HuH-7.5 (cell line): ENCODE results near the gene PTPRT.

Experiments used
- DNase-seq: peaks from one replicate; pipeline ENCODE4 v3.0.0; 2011; ENCODE audit warnings: low spot score

PTPRT gene

GRCh38 chr20:42549496-42549895 is 640.2 kb downstream of the PTPRT start:
- no peak for DNase-seq

- DNase-seq: no peak
These were observed 644.8 kb downstream of the PTPRT start for GRCh38 chr20:42544926-42545325.

- DNase-seq: no peak
These were observed 656.9 kb downstream of the PTPRT start for GRCh38 chr20:42532831-42533230.

- DNase-seq: no peak
These were observed 658.2 kb downstream of the PTPRT start for GRCh38 chr20:42531508-42531961.

GRCh38 chr20:42530855-42531448 is 658.8 kb downstream of the PTPRT start:
- peak; percentile 26 for DNase-seq

- DNase-seq: no peak
These were observed 659.5 kb downstream of the PTPRT start for GRCh38 chr20:42530191-42530590.

GRCh38 chr20:42524058-42524457 is 665.6 kb downstream of the PTPRT start:
- DNase-seq: no peak

GRCh38 chr20:42516692-42517091 is 673.0 kb downstream of the PTPRT start:
- no peak for DNase-seq

- no peak for DNase-seq
These were observed 679.0 kb downstream of the PTPRT start for GRCh38 chr20:42510686-42511085.

- DNase-seq: no peak
These were observed 681.8 kb downstream of the PTPRT start for GRCh38 chr20:42507874-42508273.

GRCh38 chr20:42506397-42506796 is 683.3 kb downstream of the PTPRT start:
- DNase-seq: no peak

- DNase-seq: no peak
These were observed 687.1 kb downstream of the PTPRT start for GRCh38 chr20:42502591-42502990.

GRCh38 chr20:42496595-42496994 is 693.1 kb downstream of the PTPRT start:
- no peak for DNase-seq

- no peak for DNase-seq
These were observed 695.4 kb downstream of the PTPRT start for GRCh38 chr20:42494290-42494689.

GRCh38 chr20:42493001-42493400 is 696.7 kb downstream of the PTPRT start:
- no peak for DNase-seq

- DNase-seq: no peak
These were observed 697.4 kb downstream of the PTPRT start for GRCh38 chr20:42492290-42492689.

GRCh38 chr20:42485556-42485955 is 704.1 kb downstream of the PTPRT start:
- no peak for DNase-seq

- DNase-seq: no peak
These were observed 704.8 kb downstream of the PTPRT start for GRCh38 chr20:42484790-42485375.

GRCh38 chr20:42484335-42484734 is 705.4 kb downstream of the PTPRT start:
- DNase-seq: no peak

- peak; percentile 5 for DNase-seq
These were observed 705.9 kb downstream of the PTPRT start for GRCh38 chr20:42483730-42484303.

GRCh38 chr20:42482808-42483207 is 706.9 kb downstream of the PTPRT start:
- no peak for DNase-seq

- DNase-seq: no peak
These were observed 713.9 kb downstream of the PTPRT start for GRCh38 chr20:42475773-42476172.

- DNase-seq: no peak
These were observed 715.1 kb downstream of the PTPRT start for GRCh38 chr20:42474646-42475045.

- no peak for DNase-seq
These were observed 717.5 kb downstream of the PTPRT start for GRCh38 chr20:42472198-42472597.
